Spleen (tissue), 7 donors: ENCODE measurements around the gene RBM34.

Source experiments
- CTCF ChIP-seq, 11 experiments: fragments of 200-600 bp in 7 of 11; fragments of 450-650 bp in 4 of 11; sonication (generic) in 4 of 11; IDR thresholded peaks in 8 of 11; conservative IDR thresholded peaks in 3 of 11; 1 replicate in 7 of 11; 2 replicates in 4 of 11; pipeline versions ENCODE4 v1.4.0 to v1.8.0; 2016 to 2021; ENCODE audit warnings: antibody characterized with exemption in 11 of 11, inconsistent platforms in 4 of 11, mild to moderate bottlenecking in 1 of 11
- POLR2A ChIP-seq, 3 donors: fragments of 450-650 bp; IDR thresholded peaks; one replicate each; pipeline ENCODE4 v1.5.1; 2017; ENCODE audit warnings: antibody characterized with exemption in 3 of 3, mild to moderate bottlenecking in 1 of 3
- donor health status: DM: no; HTN: no; CAD: no; lungs with moderate emphysema.
- donor health status: DM: no; HTN: no; CAD: no.
- donor health status: DM: no; HTN: no; CAD: no.

- no peak for TF ChIP-seq CTCF (IDR thresholded peaks at IDR 0.05 in 8 of 11, conservative IDR thresholded peaks at IDR 0.05 in 3 of 11)
- no peak for TF ChIP-seq POLR2A (IDR thresholded peaks at IDR 0.05)
Measured at GRCh38 chr1:235181561-235182245, 20.7 kb upstream of the RBM34 start.
